HCT116 (cell line): ENCODE measurements around the gene TAPT1. TPM values are rescaled to one million over a fixed set of nuclear protein-coding genes. Genes with fewer than 3 reads are reported as not detected.

Experiments
- ATAC-seq: fragments of 200-7000 bp; cut with Tn5 transposase; 2 replicates; pipeline ENCODE4 v1.9.1; 2020; ENCODE audit warnings: mild to moderate bottlenecking, moderate library complexity
- BruUV-seq: library from RNA; stranded (reverse); fragments of 400-500 nt; replicated peaks from 2 replicates; lab custom pipeline; 2021; lab: Mats Ljungman, UMichigan
- CTCF ChIA-PET: fragments of 300-600 bp; sonication (Branson Sonifier 250); formaldehyde crosslinking; loops from one replicate; lab custom pipeline; 2021; ENCODE audit warnings: antibody characterized with exemption; lab: Charles Lee
- POLR2A ChIA-PET: fragments of 300-600, 350-600 bp; sonication (Branson Sonifier 250); formaldehyde crosslinking; loops from one replicate; lab custom pipeline; 2021; ENCODE audit warnings: antibody characterized with exemption; lab: Charles Lee
- RAD21 ChIA-PET, 2 experiments: fragments of 300-600 bp; sonication (Branson Sonifier 250); formaldehyde crosslinking; loops; one replicate each; lab custom pipeline; 2023; ENCODE audit warnings: low total read pairs in 2 of 2; ENCODE audit not compliant: uncharacterized antibody in 2 of 2, unreplicated experiment in 2 of 2, low non-redundant PET in 1 of 2; lab: Charles Lee
- DNase-seq: peaks from one replicate; pipeline ENCODE4 v3.0.0-alpha.2; 2010; ENCODE audit warnings: low read depth, low spot score
- H2AFZ ChIP-seq: fragments of 200-600 bp; shearing (Covaris generic), sonication (generic); 2 replicates; pipeline ENCODE4 v1.6.1; 2017; ENCODE audit warnings: low read depth, mixed run types, mixed read lengths, antibody characterized with exemption, low read length; ENCODE audit not compliant: poor library complexity, severe bottlenecking
- H3K27ac ChIP-seq: 2 replicates; pipeline ENCODE4 v1.5.1; 2012; ENCODE audit warnings: low read depth, low read length
- H3K27me3 ChIP-seq: fragments of 200-600 bp; sonication (generic); 2 replicates; pipeline ENCODE4 v1.6.1; 2016; ENCODE audit warnings: mixed run types, low read length, mixed read lengths; ENCODE audit not compliant: insufficient read depth
- H3K36me3 ChIP-seq, 2 experiments: fragments of 200-500 bp in 1 of 2; fragments of 200-600 bp in 1 of 2; sonication (Bioruptor generic) in 1 of 2; sonication (generic) in 1 of 2; 2 replicates each; pipeline versions ENCODE4 v1.5.1 to v1.6.1; 2014 to 2016; ENCODE audit warnings: low read length in 2 of 2, inconsistent platforms in 1 of 2, mixed read lengths in 1 of 2, mixed run types in 1 of 2; ENCODE audit not compliant: insufficient read depth in 2 of 2, control insufficient read depth in 1 of 2
- H3K4me1 ChIP-seq, 2 experiments: fragments of 200-600 bp in 1 of 2; sonication (generic) in 1 of 2; 2 replicates each; pipeline versions ENCODE4 v1.5.1 to v1.6.1; 2012 to 2017; ENCODE audit warnings: low read length in 2 of 2, inconsistent platforms in 1 of 2, mild to moderate bottlenecking in 1 of 2, mixed read lengths in 1 of 2, mixed run types in 1 of 2, moderate library complexity in 1 of 2; ENCODE audit not compliant: insufficient read depth in 2 of 2, control insufficient read depth in 1 of 2
- H3K4me2 ChIP-seq: fragments of 200-600 bp; sonication (generic); 2 replicates; pipeline ENCODE4 v1.6.1; 2017; ENCODE audit warnings: mixed run types, low read length, mixed read lengths
- H3K4me3 ChIP-seq, 2 experiments: fragments of 200-600 bp in 1 of 2; sonication (generic) in 1 of 2; replicated peaks in 1 of 2; 2 replicates each; pipeline ENCODE4 v1.5.1; 2011 to 2016; ENCODE audit warnings: low read length in 2 of 2, control low read depth in 1 of 2, low read depth in 1 of 2, mild to moderate bottlenecking in 1 of 2, mixed read lengths in 1 of 2, mixed run types in 1 of 2
- H3K79me2 ChIP-seq: fragments of 200-600 bp; sonication (generic); 2 replicates; pipeline ENCODE4 v1.6.1; 2017; ENCODE audit warnings: mild to moderate bottlenecking, mixed run types, low read length, moderate library complexity, mixed read lengths; ENCODE audit not compliant: insufficient read depth
- H3K9ac ChIP-seq: fragments of 200-600 bp; sonication (generic); 2 replicates; pipeline ENCODE4 v1.6.1; 2016; ENCODE audit warnings: low read length, mixed read lengths
- H3K9me2 ChIP-seq: fragments of 200-600 bp; sonication (generic), shearing (Covaris generic); 2 replicates; pipeline ENCODE4 v1.6.1; 2017; ENCODE audit warnings: mixed run types, mild to moderate bottlenecking, moderate library complexity; ENCODE audit not compliant: insufficient read depth
- H3K9me3 ChIP-seq, 2 experiments: fragments of 200-500 bp in 1 of 2; fragments of 200-600 bp in 1 of 2; sonication (Bioruptor generic) in 1 of 2; sonication (generic) in 1 of 2; 2 replicates each; pipeline ENCODE4 v1.6.1; 2014 to 2017; ENCODE audit warnings: low read length in 2 of 2, mixed read lengths in 2 of 2, inconsistent platforms in 1 of 2, low read depth in 1 of 2, mild to moderate bottlenecking in 1 of 2, mixed run types in 1 of 2, moderate library complexity in 1 of 2; ENCODE audit not compliant: control insufficient read depth in 1 of 2, insufficient read depth in 1 of 2
- H4K20me1 ChIP-seq: fragments of 200-600 bp; sonication (generic), shearing (Covaris generic); 2 replicates; pipeline ENCODE4 v1.6.1; 2017; ENCODE audit warnings: mixed run types, mild to moderate bottlenecking, moderate library complexity; ENCODE audit not compliant: insufficient read depth
- CBX3 ChIP-seq: IDR thresholded peaks from 2 replicates; pipeline ENCODE4 v1.6.1; 2012; ENCODE audit warnings: low read depth
- CEBPB ChIP-seq: IDR thresholded peaks from 2 replicates; pipeline ENCODE4 v1.6.1; 2012; ENCODE audit warnings: low read depth
- FOSL1 ChIP-seq: IDR thresholded peaks from 2 replicates; pipeline ENCODE4 v1.6.1; 2012; ENCODE audit warnings: low read depth
- JUND ChIP-seq: IDR thresholded peaks from 2 replicates; pipeline ENCODE4 v1.6.1; 2012
- POLR2A ChIP-seq: IDR thresholded peaks from 2 replicates; pipeline ENCODE4 v1.7.0; 2011; ENCODE audit warnings: borderline replicate concordance; ENCODE audit not compliant: insufficient read depth, insufficient read length; ENCODE audit errors: extremely low read depth
- RAD21 ChIP-seq: IDR thresholded peaks from 2 replicates; pipeline ENCODE4 v1.6.1; 2012; ENCODE audit warnings: low read depth, mild to moderate bottlenecking
- SP1 ChIP-seq: IDR thresholded peaks from 2 replicates; pipeline ENCODE4 v1.6.1; 2012; ENCODE audit warnings: low read depth
- SRF ChIP-seq: IDR thresholded peaks from 2 replicates; pipeline ENCODE4 v1.6.1; 2012; ENCODE audit warnings: low read depth
- TCF7L2 ChIP-seq: IDR thresholded peaks from 2 replicates; pipeline ENCODE4 v1.7.0; 2011; ENCODE audit warnings: borderline replicate concordance, inconsistent platforms; ENCODE audit not compliant: insufficient read depth, insufficient read length; ENCODE audit errors: extremely low read depth
- intact Hi-C: fragments of 100-400 bp; cut with micrococcal nuclease; formaldehyde crosslinking; loops from 2 replicates; pipeline ENCODE4 v1.10.0; 2022
- total RNA-seq: library from RNA; stranded (reverse); gene quantifications from one replicate; pipeline ENCODE4 v1.2.1, GENCODE V29; 2021; ENCODE audit not compliant: unreplicated experiment
- TF ChIP-seq, protein P1 (sequence below): IDR thresholded peaks from 2 replicates; pipeline ENCODE4 v1.6.1; 2012
- TF ChIP-seq, protein P2 (sequence below): IDR thresholded peaks from 2 replicates; pipeline ENCODE4 v1.6.1; 2012; ENCODE audit warnings: low read depth
- TF ChIP-seq, protein P3 (sequence below): IDR thresholded peaks from 2 replicates; pipeline ENCODE4 v1.6.1; 2011; ENCODE audit warnings: mild to moderate bottlenecking, low read length, moderate library complexity; ENCODE audit not compliant: insufficient replicate concordance; ENCODE audit errors: extremely low read depth

TAPT1 gene
- total RNA-seq, 1 experiment from 2014 or later: 11.7 TPM

DNA sequence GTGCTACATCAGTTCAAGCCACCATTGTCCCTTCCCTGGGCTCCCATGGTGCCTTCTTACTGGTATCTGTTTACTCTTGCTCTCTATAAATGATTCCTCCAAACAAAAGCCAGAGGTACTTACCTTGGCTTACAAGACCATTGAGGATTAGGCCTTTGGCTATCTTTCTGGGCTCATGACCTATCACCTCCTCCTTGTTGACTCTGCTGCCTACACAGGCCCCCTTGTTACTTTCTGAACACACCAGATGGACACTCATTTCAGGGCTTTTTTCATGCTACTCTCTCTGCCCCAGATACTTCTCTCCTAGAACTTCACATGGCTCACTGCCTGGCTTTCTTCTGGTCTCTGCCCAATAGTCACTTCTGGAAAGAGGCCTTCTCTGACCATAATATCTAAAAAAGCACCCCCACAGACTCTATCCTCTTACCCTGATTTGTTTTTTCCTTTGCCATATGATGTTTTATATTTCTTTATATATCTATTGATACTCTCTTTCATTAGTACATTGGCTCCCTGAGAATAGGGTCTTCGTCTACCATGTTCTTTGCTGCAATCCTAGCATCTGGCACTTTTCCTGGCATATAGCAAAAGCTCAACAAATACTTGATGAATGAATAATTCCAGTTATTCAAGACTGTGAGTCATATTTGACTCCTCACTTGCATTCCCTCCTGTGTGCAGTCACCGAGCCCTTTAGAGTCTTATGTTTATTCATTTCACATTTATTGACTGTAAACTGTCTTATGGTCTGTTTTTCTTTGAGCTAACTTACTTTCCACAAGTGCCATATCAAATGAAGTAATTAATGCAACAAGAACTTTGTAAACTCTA lies 27.1 kb upstream of the TAPT1 start:
- Histone ChIP-seq H4K20me1 (no peaks in the 10 kb centered on the region), H3K36me3 (no peaks in the 10 kb centered on the region), H2AFZ (no peak overlapping the region), H3K9me3 (no peaks in the 10 kb centered on the region), H3K4me2 (peak overlapping the region; percentile 31), H3K9me2 (no peaks in the 10 kb centered on the region), H3K27ac (no peak overlapping the region), H3K79me2 (no peaks in the 10 kb centered on the region), H3K4me3 (no peak overlapping the region), H3K9ac (no peak overlapping the region), H3K4me1 (peaks cover 0 to 23% of the 10 kb centered on the region in 2 experiments; a peak in 2 of 4 replicates), H3K27me3 (no peaks in the 10 kb centered on the region)
- DNase-seq: no peak
- RAD21 ChIA-PET: no interaction called here
- TF ChIP-seq TCF7L2: no peak
- TF ChIP-seq, protein P1, sequence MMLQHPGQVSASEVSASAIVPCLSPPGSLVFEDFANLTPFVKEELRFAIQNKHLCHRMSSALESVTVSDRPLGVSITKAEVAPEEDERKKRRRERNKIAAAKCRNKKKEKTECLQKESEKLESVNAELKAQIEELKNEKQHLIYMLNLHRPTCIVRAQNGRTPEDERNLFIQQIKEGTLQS: no peak
- TF ChIP-seq RAD21: no peak
- TF ChIP-seq FOSL1: peak; percentile 79
- TF ChIP-seq, protein P2, sequence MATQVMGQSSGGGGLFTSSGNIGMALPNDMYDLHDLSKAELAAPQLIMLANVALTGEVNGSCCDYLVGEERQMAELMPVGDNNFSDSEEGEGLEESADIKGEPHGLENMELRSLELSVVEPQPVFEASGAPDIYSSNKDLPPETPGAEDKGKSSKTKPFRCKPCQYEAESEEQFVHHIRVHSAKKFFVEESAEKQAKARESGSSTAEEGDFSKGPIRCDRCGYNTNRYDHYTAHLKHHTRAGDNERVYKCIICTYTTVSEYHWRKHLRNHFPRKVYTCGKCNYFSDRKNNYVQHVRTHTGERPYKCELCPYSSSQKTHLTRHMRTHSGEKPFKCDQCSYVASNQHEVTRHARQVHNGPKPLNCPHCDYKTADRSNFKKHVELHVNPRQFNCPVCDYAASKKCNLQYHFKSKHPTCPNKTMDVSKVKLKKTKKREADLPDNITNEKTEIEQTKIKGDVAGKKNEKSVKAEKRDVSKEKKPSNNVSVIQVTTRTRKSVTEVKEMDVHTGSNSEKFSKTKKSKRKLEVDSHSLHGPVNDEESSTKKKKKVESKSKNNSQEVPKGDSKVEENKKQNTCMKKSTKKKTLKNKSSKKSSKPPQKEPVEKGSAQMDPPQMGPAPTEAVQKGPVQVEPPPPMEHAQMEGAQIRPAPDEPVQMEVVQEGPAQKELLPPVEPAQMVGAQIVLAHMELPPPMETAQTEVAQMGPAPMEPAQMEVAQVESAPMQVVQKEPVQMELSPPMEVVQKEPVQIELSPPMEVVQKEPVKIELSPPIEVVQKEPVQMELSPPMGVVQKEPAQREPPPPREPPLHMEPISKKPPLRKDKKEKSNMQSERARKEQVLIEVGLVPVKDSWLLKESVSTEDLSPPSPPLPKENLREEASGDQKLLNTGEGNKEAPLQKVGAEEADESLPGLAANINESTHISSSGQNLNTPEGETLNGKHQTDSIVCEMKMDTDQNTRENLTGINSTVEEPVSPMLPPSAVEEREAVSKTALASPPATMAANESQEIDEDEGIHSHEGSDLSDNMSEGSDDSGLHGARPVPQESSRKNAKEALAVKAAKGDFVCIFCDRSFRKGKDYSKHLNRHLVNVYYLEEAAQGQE: no peak
- 0 out of 2 replicates have a peak, but pooled peaks have one; percentile 25 for TF ChIP-seq CBX3
- TF ChIP-seq JUND: peak; percentile 53
- 0 out of 2 replicates have a peak, but pooled peaks have one; percentile 16 for TF ChIP-seq CEBPB
- TF ChIP-seq SP1: 0 out of 2 replicates have a peak, but pooled peaks have one; percentile 18
- TF ChIP-seq, protein P3, sequence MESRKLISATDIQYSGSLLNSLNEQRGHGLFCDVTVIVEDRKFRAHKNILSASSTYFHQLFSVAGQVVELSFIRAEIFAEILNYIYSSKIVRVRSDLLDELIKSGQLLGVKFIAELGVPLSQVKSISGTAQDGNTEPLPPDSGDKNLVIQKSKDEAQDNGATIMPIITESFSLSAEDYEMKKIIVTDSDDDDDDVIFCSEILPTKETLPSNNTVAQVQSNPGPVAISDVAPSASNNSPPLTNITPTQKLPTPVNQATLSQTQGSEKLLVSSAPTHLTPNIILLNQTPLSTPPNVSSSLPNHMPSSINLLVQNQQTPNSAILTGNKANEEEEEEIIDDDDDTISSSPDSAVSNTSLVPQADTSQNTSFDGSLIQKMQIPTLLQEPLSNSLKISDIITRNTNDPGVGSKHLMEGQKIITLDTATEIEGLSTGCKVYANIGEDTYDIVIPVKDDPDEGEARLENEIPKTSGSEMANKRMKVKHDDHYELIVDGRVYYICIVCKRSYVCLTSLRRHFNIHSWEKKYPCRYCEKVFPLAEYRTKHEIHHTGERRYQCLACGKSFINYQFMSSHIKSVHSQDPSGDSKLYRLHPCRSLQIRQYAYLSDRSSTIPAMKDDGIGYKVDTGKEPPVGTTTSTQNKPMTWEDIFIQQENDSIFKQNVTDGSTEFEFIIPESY: no peak
- no peak for TF ChIP-seq POLR2A
- 0 out of 2 replicates have a peak, but pooled peaks have one; percentile 27 for TF ChIP-seq SRF
- CTCF ChIA-PET: no interaction called here
- peak; percentile 47; the same call in 1 of the 2 replicates for ATAC-seq
- no TSS peak for BruUV-seq
- POLR2A ChIA-PET: no interaction called here
- intact Hi-C loops: no loop called here
